HuH-7.5 (cell line): ENCODE results near the gene SLX4IP.
A peak's percentile ranks its signal among the peaks of the same experiment; 100 is the strongest.
"Not testable (repeated sequence)": the region's sequence is repeated elsewhere in the genome, so short reads cannot be mapped to it uniquely, and the experiment has no call there.

ENCODE experiments used
- DNase-seq: peaks from one replicate; pipeline ENCODE4 v3.0.0; 2011; ENCODE audit warnings: low spot score

The SLX4IP gene

DNA sequence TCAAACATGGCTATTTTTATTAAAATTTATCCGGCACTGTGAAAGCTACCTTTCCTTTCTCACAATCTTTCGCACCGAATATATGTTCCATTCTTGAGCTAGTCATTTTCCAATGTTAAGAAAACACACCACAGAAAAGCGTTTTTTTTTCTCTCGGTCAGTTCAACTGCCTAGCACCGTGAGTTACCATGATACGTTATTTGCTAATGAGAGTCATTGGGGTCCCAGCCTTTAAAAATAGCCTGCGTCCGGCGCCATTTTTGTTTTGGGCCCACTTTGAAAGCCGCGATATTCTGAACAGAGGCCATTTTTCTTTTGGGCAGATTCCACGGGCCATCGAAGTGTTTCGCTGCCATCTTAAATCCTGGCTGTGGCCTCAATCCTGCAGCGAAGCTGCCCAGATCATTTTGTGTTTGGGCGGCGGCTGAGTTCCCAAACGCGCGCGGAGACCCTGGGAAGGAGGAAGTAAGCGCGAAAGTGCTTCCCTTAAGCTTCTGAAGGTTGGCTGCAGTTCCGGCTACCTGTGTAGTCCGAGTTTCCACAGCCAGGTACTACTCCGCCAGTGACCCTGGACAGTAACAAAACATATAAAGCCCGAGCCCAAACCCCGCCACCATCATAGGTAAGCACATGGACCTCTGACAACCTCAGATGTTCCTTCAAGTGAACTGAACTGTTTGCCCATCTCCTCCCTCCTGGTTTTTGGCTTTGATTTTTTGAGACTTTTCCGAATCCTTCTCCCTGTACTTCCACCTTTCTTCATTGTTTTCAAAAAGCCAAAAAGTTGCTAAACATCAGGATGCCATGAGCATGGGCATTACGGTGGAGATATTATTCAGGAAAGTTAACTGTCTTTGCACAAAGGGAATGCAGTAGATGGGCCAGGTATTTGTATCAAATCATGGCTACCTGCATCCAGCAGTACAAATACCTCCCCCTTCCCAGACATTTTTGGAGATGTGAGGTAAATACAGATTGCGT is at the start of gene SLX4IP:
TSS of gene SLX4IP (plus strand) at position 474 of the 981 bp plus-strand sequence. CDS start 22,900 bp downstream, outside the sequence.
- DNase-seq = peak; percentile 63

DNA sequence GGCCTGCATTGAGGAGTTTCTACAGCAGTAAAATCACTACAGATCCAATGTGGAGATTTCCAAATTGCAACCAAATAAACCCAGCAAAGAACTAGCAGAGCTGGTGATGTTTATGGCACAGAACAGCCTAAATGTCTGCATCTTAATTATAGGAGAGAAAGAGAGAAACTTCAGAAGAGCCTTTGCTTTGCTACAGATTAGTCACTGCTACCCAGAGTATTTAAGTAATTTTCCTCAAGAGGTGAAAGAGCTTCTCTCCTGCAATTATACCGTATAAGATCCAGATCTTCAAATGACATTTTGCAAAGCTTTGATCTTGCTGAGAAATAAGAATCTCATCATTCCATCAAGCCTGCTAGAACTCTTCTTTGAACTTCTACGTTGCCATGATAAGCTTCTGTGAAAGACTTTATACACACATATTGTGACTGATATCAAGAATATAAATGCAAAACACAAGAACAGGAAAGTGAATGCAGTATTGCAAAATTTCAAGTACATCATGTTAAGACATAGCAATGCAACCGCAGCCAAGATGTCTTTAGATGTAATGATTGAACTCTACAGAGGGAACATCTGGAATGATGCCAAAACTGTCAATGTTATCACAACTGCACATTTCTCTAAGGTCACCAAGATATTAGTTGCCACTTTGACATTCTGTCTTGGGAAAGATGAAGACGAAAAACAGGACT is 49.1 kb upstream of the SLX4IP start:
- DNase-seq = no peak

DNA sequence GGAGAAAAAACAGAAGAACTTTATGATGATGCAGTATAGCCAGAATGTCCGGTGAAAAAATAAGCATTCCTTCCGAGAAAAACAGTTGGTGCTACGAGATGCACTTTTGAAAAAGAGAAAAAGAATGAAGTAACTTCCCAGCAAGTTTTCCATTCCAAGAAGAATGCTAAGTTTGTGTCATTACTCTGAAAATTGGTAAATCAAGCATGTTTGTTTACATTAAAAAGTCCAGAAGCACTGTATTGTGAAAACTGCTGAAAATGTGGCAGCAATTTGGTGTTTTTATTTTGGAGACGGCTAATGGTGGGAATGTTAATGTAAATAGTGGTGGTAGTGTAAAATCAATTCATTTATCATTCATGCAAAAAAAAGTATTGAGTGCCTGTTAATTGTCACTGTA is 47.4 kb upstream of the SLX4IP start:
- no peak for DNase-seq

DNA sequence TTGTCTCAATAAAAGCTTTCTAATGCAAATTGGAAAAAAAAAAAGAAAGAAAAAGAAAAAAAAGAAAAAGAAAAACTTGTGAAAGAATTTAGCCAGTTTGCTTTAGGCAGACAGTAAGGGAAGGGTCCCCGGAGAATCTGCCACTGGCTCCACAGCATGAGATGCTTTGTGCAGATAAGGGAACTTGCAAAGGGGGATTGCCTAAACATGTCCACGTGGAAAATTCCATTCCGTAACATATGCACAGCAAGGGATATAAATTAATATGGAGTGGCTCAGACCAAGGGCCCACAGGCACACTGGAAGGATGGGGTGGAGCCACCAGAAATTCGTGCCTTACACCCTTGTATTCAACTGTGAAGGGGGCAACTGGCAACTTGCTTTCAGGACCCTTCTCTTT is 46.5 kb upstream of the SLX4IP start:
- no peak for DNase-seq

DNA sequence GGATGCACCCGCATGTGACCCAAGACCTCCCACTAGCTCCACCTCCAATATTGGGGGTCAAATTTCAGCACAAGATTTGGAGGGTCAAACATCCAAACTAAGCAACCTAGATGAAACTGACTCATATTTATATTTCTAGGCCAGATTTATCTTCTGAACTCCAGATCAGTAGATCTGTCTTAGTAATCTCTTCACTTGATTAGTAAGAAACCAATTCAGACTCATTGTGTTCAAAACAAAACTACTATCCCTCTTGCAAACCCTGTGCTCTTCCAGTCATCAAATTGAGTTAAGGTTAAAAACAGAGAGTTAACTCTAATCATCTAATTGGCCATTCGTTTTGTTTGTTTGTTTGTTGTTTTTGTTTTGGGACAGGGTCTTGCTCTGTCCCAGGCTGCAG is 44.4 kb upstream of the SLX4IP start:
- no peak for DNase-seq

DNA sequence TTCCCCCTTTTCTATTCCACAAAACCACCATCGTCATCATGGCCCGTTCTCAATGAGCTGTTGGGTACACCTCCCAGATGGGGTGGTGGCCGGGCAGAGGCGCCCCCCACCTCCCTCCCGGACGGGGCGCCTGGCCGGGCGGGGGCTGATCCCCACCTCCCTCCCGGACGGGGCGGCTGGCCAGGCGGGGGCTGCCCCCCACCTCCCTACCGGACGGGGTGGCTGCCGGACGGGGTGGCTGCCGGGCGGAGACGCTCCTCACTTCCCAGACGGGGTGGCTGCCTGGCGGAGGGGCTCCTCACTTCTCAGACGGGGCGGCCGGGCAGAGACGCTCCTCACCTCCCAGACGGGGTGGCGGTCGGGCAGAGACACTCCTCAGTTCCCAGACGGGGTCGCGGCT is 40.4 kb upstream of the SLX4IP start:
- DNase-seq = not testable (repeated sequence)

DNA sequence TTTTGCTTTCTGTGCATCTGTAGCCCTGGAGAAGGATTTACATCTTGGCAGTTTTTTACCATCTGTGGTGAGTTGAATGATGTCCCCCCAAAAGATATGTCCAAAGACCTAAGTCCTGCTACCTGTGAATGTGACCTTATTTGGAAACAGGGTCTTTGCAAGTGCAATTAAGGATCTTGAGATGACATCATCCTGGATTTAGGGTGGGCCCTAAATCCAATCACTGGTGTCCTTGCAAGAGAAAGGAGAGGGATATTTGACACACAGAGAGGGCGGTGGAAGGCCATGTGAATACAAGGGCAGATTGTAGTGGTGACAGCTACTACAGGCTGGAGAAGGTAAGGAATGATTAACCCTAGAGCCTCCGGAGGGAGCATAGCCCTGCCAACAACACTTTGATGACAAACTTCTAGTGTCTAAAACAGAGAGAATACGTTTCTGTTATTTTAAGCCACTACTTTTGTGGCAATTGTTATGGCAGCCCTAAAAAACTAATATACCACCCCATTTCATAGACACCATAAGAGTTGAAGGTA is 36.2 kb upstream of the SLX4IP start:
- DNase-seq = peak; percentile 18

DNA sequence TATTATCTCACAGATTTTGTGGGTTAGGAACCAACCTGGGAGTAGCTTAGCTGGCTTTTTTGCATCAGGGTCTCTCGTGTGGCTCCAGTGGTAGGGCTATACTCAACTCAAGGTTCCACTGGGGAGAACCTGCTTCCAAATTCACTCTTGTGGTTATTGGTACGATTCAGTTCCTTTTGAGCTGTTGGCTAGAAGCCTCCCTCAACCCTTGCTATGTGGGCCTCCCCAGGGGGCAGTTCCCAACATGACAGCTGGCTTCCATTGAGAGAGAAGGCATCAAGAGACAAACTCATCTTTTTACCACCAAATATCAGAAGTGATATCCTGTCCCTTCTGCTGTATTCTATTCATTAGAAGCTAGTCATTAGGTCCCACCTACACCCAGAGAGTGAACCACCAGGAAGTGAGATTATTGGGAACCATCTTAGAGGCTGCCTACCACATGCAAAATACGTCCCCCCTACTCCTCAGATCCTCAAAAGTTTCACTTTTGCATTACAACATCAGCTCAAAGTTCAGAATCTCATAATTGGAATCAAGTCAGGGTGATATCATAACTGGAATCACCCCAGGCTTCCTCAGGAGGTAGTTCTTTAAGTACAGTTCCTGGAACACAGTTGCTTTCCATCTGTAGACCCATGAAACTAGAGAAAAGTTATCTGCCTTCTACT is 32.0 kb upstream of the SLX4IP start:
- DNase-seq = no peak

DNA sequence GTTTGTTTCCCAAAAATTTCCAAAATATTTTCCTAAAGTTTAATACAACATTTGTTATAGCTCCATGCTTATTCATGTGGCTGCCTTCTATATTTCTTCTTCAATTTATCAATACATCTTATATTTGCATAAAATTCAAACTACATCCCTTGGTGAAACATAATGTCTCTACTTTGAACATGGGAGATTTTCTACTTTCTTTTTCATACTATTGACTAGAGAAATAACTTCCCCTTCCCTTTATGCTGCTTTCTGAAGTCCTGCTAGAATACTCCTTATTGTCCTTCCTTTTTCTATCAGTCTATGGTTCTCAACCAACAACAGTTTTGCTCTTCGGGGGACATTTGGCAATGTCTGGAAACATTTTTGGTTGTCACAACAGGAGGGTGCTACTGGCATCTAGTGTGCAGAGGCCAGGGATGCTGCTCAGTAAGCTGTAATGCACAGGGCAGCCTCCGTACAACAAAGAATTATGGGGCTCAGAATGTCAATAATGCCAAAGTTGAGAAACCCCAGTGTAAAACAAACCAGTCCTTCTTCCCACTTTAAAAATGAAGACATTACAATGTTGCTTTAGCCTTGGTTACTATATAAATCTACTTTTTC is 31.0 kb upstream of the SLX4IP start:
- no peak for DNase-seq

DNA sequence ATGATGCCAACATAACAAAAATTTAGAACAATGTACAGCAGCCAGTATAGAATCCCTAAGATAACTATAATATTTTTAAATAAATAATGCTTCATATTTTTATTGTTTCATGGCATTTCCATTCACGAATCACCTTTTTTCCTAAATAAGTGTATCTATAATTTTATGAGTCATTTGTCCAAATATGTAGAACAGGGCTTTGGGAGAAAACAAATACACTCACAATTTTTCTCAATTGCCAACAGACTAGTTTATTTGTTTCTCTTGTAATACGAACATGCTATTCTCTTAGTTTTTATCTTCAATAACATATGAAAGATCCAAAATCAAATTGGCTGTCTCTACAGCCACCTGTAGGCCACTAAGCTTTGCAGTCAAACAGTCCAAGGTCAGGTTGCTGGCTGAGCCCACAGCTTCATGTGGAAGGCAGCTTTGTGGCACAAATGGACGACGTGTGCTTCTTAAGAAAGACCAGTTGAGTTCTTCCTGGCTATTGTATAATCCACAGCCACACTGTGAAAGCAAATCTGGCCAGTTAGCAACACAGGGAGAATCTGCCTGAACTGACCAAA is 30.1 kb upstream of the SLX4IP start:
- no peak for DNase-seq

DNA sequence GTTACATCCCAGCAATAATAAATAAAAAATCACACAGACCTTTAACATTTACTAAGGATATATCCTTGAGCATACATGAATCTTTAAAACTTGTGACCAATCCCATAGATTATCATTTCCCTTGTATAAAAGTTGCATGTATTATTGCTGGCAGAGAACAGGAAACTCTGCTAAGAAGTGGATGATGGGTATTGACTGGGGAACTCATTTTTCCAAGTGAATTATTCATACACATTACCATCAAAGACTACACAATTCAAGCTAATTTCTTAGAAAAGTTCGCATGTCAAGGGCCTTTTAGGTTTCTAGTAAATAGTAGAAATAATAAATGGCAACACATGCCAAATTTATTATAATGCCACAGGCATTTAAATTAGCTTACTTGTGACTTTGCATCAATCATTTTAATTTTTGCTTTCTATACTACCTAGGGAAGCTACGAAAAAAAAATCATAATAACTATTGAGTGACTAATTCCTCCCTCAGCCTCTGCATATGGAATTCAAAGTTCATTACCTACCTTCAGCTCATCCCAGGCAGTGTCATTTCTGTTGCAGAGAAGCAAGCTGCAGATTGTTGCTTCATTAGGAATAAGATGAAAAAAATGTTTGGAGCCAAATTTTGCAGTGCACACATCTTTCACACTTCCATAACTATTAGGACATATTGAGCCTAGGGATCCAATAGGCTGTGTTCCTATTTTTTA is 26.8 kb upstream of the SLX4IP start:
- DNase-seq = no peak

DNA sequence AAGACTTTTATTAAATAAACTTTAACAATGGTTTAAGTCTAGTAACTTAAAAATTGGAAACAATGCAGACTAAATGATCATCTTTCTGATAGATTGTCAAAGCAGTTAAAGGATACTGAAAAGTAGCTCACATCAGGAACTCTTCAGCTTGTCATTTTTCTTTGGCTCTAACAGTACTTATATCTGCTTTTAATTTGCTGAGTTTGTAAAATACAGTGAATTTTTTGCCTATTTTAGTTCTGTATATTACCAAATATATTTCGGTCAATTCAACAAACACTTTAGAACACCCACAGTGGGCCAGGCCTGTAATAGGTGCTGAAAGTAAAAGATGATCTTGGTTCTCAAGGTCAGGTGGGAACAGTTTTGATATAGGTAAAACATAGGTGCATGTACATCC is 23.4 kb upstream of the SLX4IP start:
- DNase-seq = no peak

DNA sequence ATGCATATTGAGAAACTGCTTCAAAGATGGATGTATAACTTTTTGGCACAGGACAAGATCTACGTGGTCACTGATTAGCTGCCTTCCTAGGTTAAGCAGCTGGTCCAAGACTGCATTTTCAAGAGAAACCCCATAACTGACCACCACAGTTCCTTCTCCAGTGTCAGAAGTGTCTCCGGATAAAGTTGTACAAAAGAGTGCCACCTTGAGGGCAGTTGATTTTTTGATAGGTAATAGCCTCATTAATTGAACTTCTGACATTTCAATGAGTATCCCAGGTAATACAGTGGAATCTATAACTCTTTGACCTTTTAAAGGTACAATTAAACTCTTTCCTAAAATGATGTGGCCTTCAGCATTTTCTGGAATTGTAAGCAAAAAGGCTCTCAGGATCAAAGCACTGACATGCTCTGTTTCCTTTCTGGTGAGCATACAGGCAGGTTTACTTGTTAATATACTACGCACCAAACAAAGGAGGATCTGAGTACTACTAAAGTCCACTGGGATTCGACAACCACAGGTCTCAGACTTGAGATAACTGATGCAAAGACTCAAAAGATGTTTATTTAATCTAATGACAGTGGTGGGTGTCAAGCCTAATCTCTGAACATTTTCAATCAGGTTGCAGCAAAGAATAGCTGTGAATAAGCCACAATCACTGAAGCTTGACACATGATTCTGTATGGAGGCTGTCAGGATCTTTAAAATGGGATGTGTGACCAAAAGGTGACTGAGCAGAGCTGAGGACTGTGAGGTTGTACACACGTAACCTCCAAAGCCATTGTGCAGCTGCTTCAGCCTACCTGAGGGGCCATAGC is 22.3 kb upstream of the SLX4IP start:
- no peak for DNase-seq

DNA sequence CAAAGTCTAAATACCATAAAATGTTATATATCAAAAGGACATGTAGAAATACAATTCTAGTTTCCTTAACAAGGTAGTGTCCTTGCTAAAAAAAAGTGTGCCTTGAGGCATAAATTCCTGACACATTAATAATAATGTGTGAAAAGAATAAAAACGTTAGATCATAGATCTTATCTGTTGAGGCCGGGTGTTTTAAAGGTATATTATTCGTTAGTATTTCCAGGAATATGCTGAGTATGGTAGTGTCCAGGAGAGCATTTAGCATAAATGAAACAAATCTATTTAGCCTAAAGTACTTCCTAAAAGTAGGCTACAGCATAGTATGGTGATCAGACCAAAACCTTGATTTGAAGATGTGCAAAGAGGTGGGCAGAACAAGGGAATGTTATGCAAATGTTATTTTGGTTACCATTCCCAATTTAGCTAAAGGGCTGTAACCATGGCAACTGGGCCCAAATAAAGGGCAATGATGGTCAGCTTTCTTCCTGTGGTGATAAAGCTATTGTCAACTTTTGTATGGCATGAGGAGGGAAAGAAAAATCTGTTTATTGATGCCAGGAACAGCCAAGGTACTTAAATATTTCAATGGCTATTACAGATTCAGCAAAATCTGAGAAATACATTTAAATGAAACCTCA is 20.0 kb upstream of the SLX4IP start:
- DNase-seq = no peak

DNA sequence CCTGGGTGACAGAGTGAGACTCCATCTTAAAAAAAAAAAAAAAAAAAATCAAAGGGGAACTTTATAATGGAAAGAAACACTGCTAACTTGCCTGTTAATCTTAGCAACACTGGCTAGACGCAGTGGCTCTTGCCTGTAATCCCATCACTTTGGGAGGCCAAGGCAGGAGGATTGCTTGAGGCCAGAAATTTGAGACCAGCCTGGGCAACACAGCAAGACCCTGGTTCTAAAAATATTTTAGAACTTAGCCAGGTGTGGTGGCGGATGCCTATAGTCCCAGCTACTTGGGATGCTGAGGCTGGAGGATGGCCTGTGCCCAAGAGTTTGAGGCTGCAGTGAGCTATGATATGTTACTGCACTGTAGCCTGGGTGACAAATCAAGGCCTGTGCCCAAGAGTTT is 17.9 kb upstream of the SLX4IP start:
- DNase-seq = not testable (repeated sequence)

DNA sequence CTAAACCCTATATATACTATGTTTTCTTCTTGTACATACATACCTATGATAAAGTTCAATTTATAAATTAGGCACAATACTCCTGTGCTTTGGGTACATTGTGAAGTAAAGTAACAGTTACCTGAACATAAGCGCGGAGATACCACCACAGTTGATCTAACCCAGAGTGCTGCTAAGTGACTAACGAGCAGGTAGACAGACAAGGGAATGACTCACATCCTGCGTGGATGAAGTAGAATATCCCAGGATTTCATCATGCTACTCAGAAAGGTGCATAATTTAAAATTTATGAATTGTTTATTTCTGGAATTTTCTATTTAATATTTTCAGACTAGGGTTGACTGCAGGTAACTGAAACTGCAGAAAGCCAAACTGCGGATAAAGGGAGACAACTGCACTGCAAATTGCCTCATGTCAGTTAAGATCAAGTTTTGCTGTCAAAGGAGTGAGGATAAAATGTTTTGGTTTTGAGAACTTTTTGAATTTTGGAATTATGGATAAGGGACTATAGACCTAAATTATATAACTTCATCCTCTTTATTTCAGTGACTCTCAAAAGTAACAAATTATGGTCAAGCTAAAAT is 15.5 kb upstream of the SLX4IP start:
- DNase-seq = no peak

DNA sequence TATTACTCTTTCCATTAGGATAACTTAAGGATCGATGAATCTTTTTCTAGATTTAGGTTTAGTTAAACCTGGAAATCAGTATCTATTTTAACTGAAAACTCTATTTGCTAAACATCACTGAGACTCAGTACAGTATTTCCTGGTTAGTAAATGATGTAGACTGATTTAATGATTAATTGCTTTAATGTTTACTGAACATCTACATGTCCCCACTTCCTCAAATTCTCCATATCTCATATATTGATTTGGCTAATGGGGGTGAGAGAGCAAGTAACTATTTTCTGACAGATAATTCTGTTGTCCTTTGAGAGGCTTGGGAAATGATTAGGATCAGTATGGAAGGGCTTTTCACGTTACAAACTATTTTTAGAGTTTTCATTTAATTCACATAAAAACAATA is 11.4 kb upstream of the SLX4IP start:
- no peak for DNase-seq

DNA sequence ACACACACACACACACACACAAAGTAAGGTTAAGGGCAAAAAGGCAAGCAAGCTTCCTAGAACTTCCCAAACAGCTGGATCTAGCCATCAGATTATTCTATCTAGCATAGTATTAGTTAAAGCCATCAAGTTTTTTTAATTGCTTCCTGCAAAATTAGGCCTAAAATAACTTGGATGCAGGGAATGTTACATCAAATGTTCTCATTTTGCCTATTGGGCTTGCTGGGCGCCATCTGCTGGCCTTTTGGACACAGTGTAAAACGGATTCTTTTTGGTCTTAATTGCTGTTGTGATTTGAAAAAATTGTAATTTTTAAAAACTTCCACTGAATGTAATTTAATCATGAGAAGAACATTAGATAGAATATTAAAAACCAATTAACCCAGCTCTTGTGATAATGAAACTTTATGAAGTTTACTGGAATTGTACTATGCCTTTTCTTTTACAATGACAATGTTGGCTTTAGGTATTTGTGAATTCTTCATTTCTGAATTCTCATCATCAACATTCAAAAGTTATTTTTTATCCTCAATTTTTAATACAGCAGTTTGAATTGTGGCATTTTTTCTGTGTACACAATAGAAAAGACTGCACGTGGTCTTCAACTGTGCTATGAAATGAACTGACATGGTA is 7.9 kb upstream of the SLX4IP start:
- DNase-seq = peak; percentile 33

DNA sequence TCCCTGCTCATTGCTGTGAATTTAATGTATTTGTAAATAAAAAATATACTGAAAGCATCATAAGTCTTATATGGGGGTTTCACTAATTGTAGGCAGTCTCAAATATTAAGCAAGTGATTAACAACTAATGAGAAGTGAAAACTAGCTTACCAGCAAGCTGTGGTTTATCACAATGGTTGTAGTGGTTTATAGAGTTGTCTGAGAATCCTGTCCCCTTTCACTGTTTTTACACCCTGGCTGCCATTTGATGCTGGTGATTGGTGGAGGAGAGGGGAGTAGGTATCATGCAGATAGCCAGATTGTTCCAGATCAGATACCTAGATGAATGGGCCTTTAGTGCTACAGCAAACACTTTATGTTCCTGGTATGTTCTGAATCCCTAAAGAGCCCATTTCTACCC is 7.1 kb upstream of the SLX4IP start:
- no peak for DNase-seq
